ENCODE measurements around the gene GNPTAB. TPM values are rescaled to one million over a fixed set of nuclear protein-coding genes. Genes with fewer than 3 reads are reported as not detected.
A peak's percentile ranks its signal among the peaks of the same experiment; 100 is the strongest.

GNPTAB gene
- total RNA-seq, 1 donor: 86.8 TPM

DNA sequence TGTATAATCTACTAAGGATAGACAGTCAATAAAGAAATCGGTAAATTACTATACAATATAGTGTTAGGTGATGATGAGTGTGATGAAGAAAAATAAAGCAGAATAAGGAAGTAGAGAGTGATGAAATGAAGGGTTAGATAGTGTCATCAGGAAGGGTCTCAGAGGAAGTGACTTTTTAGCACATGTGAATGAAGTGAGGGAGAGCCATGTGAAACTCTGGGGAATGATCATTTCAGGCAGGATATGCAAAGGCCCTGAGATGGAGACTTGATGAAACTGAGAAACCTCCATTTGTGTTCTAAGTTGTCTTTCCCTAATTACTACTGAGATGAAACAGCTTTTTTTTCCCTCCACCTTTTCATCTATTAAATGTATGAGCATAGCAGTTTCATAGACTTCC lies 19.4 kb upstream of the GNPTAB start:
- H3K4me3 ChIP-seq (ENCODE audit: low read depth, low read length): no peak overlapping the region
- TF ChIP-seq, protein P1, sequence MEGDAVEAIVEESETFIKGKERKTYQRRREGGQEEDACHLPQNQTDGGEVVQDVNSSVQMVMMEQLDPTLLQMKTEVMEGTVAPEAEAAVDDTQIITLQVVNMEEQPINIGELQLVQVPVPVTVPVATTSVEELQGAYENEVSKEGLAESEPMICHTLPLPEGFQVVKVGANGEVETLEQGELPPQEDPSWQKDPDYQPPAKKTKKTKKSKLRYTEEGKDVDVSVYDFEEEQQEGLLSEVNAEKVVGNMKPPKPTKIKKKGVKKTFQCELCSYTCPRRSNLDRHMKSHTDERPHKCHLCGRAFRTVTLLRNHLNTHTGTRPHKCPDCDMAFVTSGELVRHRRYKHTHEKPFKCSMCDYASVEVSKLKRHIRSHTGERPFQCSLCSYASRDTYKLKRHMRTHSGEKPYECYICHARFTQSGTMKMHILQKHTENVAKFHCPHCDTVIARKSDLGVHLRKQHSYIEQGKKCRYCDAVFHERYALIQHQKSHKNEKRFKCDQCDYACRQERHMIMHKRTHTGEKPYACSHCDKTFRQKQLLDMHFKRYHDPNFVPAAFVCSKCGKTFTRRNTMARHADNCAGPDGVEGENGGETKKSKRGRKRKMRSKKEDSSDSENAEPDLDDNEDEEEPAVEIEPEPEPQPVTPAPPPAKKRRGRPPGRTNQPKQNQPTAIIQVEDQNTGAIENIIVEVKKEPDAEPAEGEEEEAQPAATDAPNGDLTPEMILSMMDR (IDR thresholded peaks at IDR 0.05; ENCODE audit: insufficient read depth, low read depth, low read length): no peak

GRCh38 chr12:101847325-101847724 lies 16.6 kb upstream of the GNPTAB start:
- no peak overlapping the region for H3K4me3 ChIP-seq (ENCODE audit: low read depth, low read length)
- TF ChIP-seq, protein P1 (IDR thresholded peaks at IDR 0.05; ENCODE audit: insufficient read depth, low read depth, low read length): no peak
- DNase-seq (ENCODE audit: low read depth): no peak

More for the DNA sequence above, 19.4 kb upstream of the GNPTAB start:
- DNase-seq (ENCODE audit: low read depth): no peak

- no peak for DNase-seq (ENCODE audit: low read depth)
- H3K4me3 ChIP-seq (ENCODE audit: low read depth, low read length): no peak overlapping the region
- TF ChIP-seq, protein P1 (IDR thresholded peaks at IDR 0.05; ENCODE audit: insufficient read depth, low read depth, low read length): no peak
Measured at GRCh38 chr12:101845137-101845711, 14.5 kb upstream of the GNPTAB start.

GRCh38 chr12:101841069-101841468 lies 10.3 kb upstream of the GNPTAB start:
- TF ChIP-seq, protein P1 (IDR thresholded peaks at IDR 0.05; ENCODE audit: insufficient read depth, low read depth, low read length): no peak
- no peak for DNase-seq (ENCODE audit: low read depth)
- no peak overlapping the region for H3K4me3 ChIP-seq (ENCODE audit: low read depth, low read length)

DNA sequence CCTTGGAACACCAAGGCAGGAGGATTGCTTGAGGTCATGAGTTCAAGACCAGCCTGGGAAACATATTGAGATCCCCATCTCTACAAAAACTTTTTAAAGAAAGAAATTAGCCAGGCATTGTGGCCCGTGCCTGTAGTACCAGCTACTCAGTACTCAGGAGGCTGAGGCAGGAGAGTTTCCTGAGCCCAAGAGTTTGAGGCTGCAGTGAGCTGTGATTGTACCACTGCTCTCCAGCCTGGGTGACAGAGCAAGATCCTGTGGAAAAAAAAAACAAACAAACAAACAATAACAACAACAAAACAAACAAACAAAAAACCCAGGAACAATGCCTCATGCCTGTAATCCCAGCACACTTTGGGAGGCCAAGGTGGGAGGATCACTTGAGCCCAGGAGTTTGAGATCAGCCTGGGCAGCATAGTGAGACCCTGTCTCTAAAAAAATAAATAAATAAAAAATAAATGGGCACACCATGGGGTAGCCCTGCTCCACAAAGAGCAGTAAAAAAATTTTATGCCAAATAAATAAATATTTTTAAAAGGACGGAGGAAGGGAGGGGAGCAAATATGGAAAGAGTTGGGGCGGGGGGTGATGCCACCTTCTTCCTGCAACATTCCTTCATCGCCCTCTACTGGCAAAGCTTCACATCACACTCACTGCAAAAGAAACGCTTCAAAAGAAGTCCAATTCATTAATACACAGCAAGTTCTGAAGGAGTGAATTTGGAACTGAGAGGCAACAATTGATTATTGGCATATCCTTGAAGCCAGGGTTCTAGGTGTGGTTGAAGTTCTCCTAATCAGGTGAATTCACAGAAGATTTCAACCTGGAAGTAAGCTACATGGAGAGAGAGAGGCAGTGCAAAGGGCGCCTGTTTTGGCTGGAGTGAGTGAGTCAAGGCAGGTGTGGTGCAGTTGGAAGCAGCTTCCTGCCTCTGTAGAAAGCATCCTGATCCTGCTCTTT lies 8.8 kb upstream of the GNPTAB start:
- DNase-seq (ENCODE audit: low read depth): peak; percentile 73
- H3K4me3 ChIP-seq (ENCODE audit: low read depth, low read length): no peak overlapping the region
- TF ChIP-seq, protein P1 (IDR thresholded peaks at IDR 0.05; ENCODE audit: insufficient read depth, low read depth, low read length): peak; percentile 86

DNA sequence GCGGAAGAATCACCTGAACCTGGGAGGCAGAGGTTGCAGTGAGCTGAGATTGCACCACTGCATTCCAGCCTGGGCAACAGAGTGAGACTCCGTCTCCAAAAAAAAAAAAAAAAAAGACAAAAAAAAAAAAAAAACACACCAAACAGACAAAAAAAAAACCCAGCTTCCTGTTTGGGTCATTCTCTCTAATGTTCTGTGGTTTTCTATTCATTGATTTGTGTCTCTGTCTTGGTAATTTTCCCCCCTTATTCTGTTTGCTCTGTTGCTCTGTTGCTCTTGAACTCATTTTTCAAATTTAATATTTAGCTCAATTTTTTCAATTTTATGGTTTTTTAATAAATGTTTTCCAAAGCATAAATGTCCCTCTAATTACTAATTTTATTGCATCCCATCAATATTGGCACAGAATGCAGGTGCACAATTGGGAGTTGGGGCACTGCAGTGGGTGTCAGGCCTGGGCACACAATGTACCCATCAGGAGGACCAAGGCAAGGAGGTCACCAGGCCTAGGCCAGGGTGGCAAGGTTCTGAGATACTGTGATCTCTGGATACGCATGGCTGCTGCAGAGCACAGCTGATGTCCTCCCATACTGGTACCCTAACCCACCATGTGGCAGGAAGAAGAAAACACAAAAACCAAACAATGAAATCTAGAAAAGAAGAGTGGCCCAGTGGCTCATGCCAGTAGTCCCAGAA lies 8.0 kb upstream of the GNPTAB start:
- H3K4me3 ChIP-seq (ENCODE audit: low read depth, low read length): no peak overlapping the region
- DNase-seq (ENCODE audit: low read depth): no peak
- TF ChIP-seq, protein P1 (IDR thresholded peaks at IDR 0.05; ENCODE audit: insufficient read depth, low read depth, low read length): no peak
